OCI-LY7 (cell line): ENCODE data around the gene MYH7. TPM values are rescaled to one million over a fixed set of nuclear protein-coding genes. Genes with fewer than 3 reads are reported as not detected.

ENCODE experiments used
- BruUV-seq: library from RNA; stranded (reverse); fragments of 400-500 nt; replicated peaks from 2 replicates; lab custom pipeline; 2021; lab: Mats Ljungman, UMichigan
- CTCF ChIA-PET: fragments of 300-600 bp; sonication (Branson Sonifier 250); formaldehyde crosslinking; loops from one replicate; lab custom pipeline; 2022; ENCODE audit warnings: antibody characterized with exemption; ENCODE audit not compliant: unreplicated experiment; lab: Charles Lee
- POLR2A ChIA-PET: fragments of 300-600 bp; sonication (Branson Sonifier 250); formaldehyde crosslinking; loops from one replicate; lab custom pipeline; 2022; ENCODE audit warnings: antibody characterized with exemption; lab: Charles Lee
- DNase-seq: peaks from one replicate; pipeline ENCODE4 v3.0.0-alpha.2; 2015; ENCODE audit warnings: low spot score
- H2AFZ ChIP-seq: fragments of 200-600 bp; sonication (generic), shearing (Covaris generic); 2 replicates; pipeline ENCODE4 v1.6.1; 2014; ENCODE audit warnings: mild to moderate bottlenecking, antibody characterized with exemption, low read length, moderate library complexity
- H3K27ac ChIP-seq: fragments of 200-600 bp; sonication (generic); 2 replicates; pipeline ENCODE4 v1.5.1; 2014; ENCODE audit warnings: mixed run types, low read depth, mild to moderate bottlenecking, moderate library complexity, low read length, inconsistent platforms; ENCODE audit not compliant: poor library complexity, severe bottlenecking
- H3K36me3 ChIP-seq: fragments of 200-600 bp; sonication (generic); 2 replicates; pipeline ENCODE4 v1.6.1; 2014; ENCODE audit warnings: mild to moderate bottlenecking, antibody characterized with exemption, low read length, moderate library complexity, mixed read lengths; ENCODE audit not compliant: insufficient read depth
- H3K4me1 ChIP-seq: fragments of 200-600 bp; sonication (generic); 2 replicates; pipeline ENCODE4 v1.5.1; 2014; ENCODE audit warnings: mild to moderate bottlenecking, low read length; ENCODE audit not compliant: insufficient read depth, poor library complexity, severe bottlenecking
- H3K4me2 ChIP-seq: fragments of 200-600 bp; sonication (generic); 2 replicates; pipeline ENCODE4 v1.6.1; 2014; ENCODE audit warnings: mild to moderate bottlenecking, low read length
- H3K4me3 ChIP-seq: fragments of 200-600 bp; sonication (generic); 2 replicates; pipeline ENCODE4 v1.5.1; 2014; ENCODE audit warnings: mild to moderate bottlenecking, low read depth, low read length; ENCODE audit not compliant: poor library complexity, severe bottlenecking
- H3K79me2 ChIP-seq: fragments of 200-600 bp; sonication (generic); 2 replicates; pipeline ENCODE4 v1.6.1; 2016; ENCODE audit warnings: low read depth, mild to moderate bottlenecking, low read length, moderate library complexity, mixed read lengths; ENCODE audit not compliant: insufficient read depth
- H3K9me2 ChIP-seq: fragments of 200-600 bp; sonication (generic); 2 replicates; pipeline ENCODE4 v1.6.1; 2016; ENCODE audit warnings: mild to moderate bottlenecking, low read length, mixed read lengths; ENCODE audit not compliant: insufficient read depth
- H3K9me3 ChIP-seq: fragments of 200-600 bp; sonication (generic); 2 replicates; pipeline ENCODE4 v1.6.1; 2014; ENCODE audit warnings: mild to moderate bottlenecking, mixed run types, low read length, mixed read lengths
- H4K20me1 ChIP-seq: fragments of 200-600 bp; sonication (generic); 2 replicates; pipeline ENCODE4 v1.6.1; 2014; ENCODE audit warnings: mild to moderate bottlenecking, antibody characterized with exemption, low read length, moderate library complexity, mixed read lengths; ENCODE audit not compliant: insufficient read depth
- CTCF ChIP-seq: fragments of 200-600 bp; sonication (generic); conservative IDR thresholded peaks from 2 replicates; pipeline ENCODE4 v1.5.1; 2014; ENCODE audit warnings: mild to moderate bottlenecking, antibody characterized with exemption, low read length, moderate library complexity, mixed read lengths
- EZH2phosphoT487 ChIP-seq: fragments of 200-600 bp; sonication (generic); IDR thresholded peaks from 2 replicates; pipeline ENCODE4 v1.6.1; 2018; ENCODE audit warnings: low read depth, borderline replicate concordance, mild to moderate bottlenecking, mixed run types, antibody characterized with exemption, low read length, moderate library complexity, mixed read lengths
- intact Hi-C: fragments of 100-400 bp; cut with micrococcal nuclease; formaldehyde crosslinking; loops from one replicate; pipeline ENCODE4 v1.10.0; 2022; ENCODE audit not compliant: unreplicated experiment
- total RNA-seq, 2 experiments: library from RNA; depleted of rRNA in 1 of 2; stranded (reverse); fragments of >200 nt in 1 of 2; shearing (Covaris generic) in 1 of 2; gene quantifications; 2 replicates each; pipeline ENCODE4 v1.2.3, GENCODE V29; 2014 to 2022

Gene MYH7
- total RNA-seq, 2 experiments from 2014 or later: not detected

DNA sequence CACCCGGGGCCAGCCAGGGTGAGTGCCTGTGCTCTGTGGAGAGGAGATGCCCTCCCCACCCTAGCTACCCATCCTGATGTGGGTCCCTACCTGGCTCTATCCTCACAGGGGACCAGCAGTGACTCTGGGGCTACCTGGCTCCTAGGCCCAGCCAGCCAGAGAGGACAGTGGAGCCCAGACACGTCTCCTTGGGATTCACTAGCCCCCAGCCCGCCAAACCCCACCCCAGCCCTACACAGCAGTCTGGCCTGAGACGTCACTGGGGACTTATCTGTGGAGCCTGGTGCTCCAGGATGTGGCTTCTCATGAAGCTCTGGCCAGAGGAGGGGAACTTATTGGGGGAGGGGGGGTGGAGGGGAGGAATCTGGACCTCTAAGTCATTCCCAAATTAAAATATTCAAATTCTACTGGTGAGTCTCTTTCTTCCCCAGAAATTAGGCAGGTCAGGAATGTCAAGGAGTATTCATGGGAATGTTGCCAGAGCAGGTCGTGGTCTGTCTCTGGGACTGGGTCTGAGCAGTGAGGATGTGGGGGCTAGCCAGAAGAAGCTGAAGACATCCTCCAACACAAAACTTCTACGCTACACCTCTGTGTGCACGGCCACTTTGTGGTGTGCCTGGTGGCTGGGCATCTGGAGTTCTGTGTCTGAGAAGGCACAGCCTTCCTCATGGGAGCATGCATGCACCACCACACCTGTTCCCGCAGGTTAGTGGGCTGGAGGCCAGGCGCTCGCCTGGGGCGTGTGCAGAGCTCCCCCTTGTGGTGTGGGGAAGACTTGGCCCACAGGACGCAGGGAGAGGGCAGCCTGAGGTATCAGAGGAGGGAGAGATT is 55.9 kb downstream of the MYH7 start:
- H3K4me3 ChIP-seq: no peak overlapping the region
- H3K9me2 ChIP-seq: no peaks in the 10 kb centered on the region
- DNase-seq: peak; percentile 66
- intact Hi-C loops: loop anchor here (1.0 to 5.0 kb wide), 3 partner anchors 51 to 257 kb away; no protein-coding TSS in a partner anchor
- H3K4me1 ChIP-seq: no peaks in the 10 kb centered on the region
- H3K4me2 ChIP-seq: no peak overlapping the region
- H2AFZ ChIP-seq: no peak overlapping the region
- POLR2A ChIA-PET: interaction anchor here (0.6 to 0.7 kb wide), 2 partner anchors 69 to 153 kb away, joined by 3 to 4 read pairs; no protein-coding TSS in a partner anchor
- H3K36me3 ChIP-seq: no peaks in the 10 kb centered on the region
- no peak overlapping the region for H3K27ac ChIP-seq
- peak; percentile 89 for TF ChIP-seq CTCF
- no peak for TF ChIP-seq EZH2phosphoT487
- CTCF ChIA-PET: interaction anchor here (0.5 to 1.2 kb wide), 4 partner anchors 27 to 259 kb away, joined by 3 to 7 read pairs (median 4); partner anchors contain the start of genes PABPN1 and SLC22A17
- no peaks in the 10 kb centered on the region for H4K20me1 ChIP-seq
- H3K9me3 ChIP-seq: no peaks in the 10 kb centered on the region
- H3K79me2 ChIP-seq: no peaks in the 10 kb centered on the region
- BruUV-seq: no TSS peak

DNA sequence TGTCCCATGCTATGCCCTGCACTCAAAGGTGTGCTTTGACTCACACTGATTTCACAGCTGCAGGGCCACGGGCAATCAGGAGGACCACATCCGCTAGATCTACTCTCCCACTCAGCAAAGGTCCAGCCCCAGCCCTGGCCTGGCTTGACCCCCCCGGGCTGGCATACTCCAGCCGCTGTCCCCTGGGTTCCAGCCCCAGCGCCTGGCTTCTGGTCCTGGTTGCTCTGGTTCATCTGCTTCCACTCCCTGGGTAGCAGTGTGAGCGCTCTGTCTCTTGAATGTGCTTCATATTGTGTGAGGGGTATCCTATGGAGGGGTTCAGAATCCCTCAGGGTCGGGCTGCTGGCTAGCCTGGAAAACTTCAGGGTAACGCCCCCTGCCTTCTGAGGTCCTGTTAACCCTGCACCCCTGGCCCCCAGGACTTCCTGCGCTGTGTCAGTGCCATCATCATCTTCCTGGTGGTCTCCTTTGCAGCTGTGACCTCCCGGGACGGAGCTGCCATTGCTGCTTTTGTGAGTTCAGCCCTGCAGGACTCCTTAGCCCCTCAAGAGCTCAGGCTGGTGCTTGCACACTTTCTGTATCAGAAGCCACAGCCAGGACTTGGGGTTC is 56.7 kb downstream of the MYH7 start:
- no TSS peak for BruUV-seq
- ChIA-PET POLR2A (no interaction called here), CTCF (no interaction called here)
- Histone ChIP-seq H4K20me1 (no peaks in the 10 kb centered on the region), H3K79me2 (no peaks in the 10 kb centered on the region), H3K9me2 (no peaks in the 10 kb centered on the region), H3K4me1 (no peaks in the 10 kb centered on the region), H3K27ac (no peak overlapping the region), H3K4me3 (no peak overlapping the region), H3K4me2 (no peak overlapping the region), H3K9me3 (no peaks in the 10 kb centered on the region), H2AFZ (no peak overlapping the region), H3K36me3 (no peaks in the 10 kb centered on the region)
- DNase-seq: no peak
- intact Hi-C loops: no loop called here
- TF ChIP-seq CTCF (no peak), EZH2phosphoT487 (no peak)
